Suprapubic skin (tissue), 3 donors: ENCODE data around the gene HCFC1R1.

Source experiments
- EP300 ChIP-seq: sonication (generic); formaldehyde crosslinking; IDR thresholded peaks from one replicate; pipeline ENCODE4 v1.6.1; 2017; ENCODE audit warnings: antibody characterized with exemption
- POLR2A ChIP-seq, 2 donors: fragments of 450-650 bp; IDR thresholded peaks; one replicate each; pipeline ENCODE4 v1.6.1; 2017; ENCODE audit warnings: antibody characterized with exemption in 2 of 2, mild to moderate bottlenecking in 2 of 2, moderate library complexity in 2 of 2
- TF ChIP-seq, protein P1 (sequence below), 2 donors: fragments of 200-600 bp in 1 of 2; fragments of 450-650 bp in 1 of 2; sonication (generic) in 1 of 2; IDR thresholded peaks; one replicate each; pipeline ENCODE4 v1.5.1; 2016 to 2019; ENCODE audit warnings: antibody characterized with exemption in 2 of 2, mild to moderate bottlenecking in 1 of 2, moderate library complexity in 1 of 2

DNA sequence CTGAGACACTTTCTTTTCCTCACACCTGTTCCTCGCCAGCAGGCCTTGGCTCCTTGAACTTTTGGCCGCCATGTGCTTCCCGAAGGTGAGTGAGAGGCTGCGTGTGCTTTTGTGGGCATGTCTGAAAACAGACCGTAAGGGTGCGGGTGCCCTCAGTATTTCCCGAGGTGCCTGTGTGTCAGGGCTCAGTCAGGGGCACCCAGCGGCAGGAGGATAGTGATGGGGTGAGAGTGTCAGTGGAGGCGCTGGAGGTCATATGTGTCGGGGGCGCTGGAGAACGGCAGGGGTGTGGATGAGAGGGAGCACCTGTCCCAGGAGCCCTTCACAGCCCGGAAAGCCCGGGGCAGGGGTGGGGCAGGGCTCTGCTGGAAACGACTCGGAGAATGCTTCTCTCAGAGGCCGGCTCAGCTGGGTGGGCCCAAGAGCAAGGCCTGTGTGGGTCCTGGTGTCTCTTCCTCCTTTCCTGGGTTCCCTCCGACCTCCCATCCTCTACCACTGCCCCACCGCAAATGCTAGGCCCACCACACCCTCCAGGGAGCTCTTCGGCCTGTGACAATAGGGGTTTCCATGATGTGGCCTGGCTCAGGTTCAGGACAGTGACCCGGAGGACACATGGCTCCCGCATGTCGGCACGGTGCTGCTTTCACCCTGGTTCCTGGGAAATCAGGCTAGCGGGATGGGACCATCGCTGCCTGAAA, 42.1 kb upstream of the HCFC1R1 start:
- TF ChIP-seq POLR2A (IDR thresholded peaks at IDR 0.05) (no peak), EP300 (no peak)
- TF ChIP-seq, protein P1, sequence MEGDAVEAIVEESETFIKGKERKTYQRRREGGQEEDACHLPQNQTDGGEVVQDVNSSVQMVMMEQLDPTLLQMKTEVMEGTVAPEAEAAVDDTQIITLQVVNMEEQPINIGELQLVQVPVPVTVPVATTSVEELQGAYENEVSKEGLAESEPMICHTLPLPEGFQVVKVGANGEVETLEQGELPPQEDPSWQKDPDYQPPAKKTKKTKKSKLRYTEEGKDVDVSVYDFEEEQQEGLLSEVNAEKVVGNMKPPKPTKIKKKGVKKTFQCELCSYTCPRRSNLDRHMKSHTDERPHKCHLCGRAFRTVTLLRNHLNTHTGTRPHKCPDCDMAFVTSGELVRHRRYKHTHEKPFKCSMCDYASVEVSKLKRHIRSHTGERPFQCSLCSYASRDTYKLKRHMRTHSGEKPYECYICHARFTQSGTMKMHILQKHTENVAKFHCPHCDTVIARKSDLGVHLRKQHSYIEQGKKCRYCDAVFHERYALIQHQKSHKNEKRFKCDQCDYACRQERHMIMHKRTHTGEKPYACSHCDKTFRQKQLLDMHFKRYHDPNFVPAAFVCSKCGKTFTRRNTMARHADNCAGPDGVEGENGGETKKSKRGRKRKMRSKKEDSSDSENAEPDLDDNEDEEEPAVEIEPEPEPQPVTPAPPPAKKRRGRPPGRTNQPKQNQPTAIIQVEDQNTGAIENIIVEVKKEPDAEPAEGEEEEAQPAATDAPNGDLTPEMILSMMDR (IDR thresholded peaks at IDR 0.05) = no peak
